PC-3 (cell line): ENCODE results near the gene CARD16.

ENCODE experiments used
- CTCF ChIP-seq: fragments of 300-600 bp; sonication (generic); conservative IDR thresholded peaks from 2 replicates; pipeline ENCODE4 v1.5.1; 2017; ENCODE audit warnings: antibody characterized with exemption, low read depth, mild to moderate bottlenecking, low read length
- EZH2 ChIP-seq: fragments of 300-600 bp; sonication (generic); IDR thresholded peaks from one replicate; pipeline ENCODE4 v1.6.1; 2017; ENCODE audit warnings: antibody characterized with exemption, mild to moderate bottlenecking, low read length; ENCODE audit not compliant: unreplicated experiment

DNA sequence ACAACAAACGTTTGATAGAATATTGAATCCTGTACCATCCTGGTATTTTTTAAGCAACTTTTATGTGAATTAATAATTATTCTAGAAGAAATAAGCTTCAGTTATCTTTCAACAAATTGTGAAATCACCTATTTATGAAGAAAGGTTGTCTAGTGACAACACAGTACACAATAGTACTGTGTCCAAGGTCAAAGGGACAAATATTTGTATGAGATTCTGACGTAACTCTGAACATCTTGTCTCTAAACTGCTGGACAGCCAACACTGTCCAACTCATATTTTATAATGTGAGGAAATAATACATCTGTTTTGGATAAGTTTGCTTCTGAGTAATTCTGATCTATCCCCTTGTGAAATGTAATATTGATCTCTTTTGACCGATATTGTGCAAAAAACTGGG, 41.1 kb downstream of the CARD16 start:
- TF ChIP-seq EZH2 (no peak), CTCF (no peak)
